OCI-LY1 (cell line): ENCODE results near the gene IP6K3.

Experiments used
- H2AFZ ChIP-seq: fragments of 200-600 bp; sonication (generic), shearing (Covaris generic); 2 replicates; pipeline ENCODE4 v1.6.0; 2014; ENCODE audit warnings: antibody characterized with exemption, mild to moderate bottlenecking, low read length
- H3F3A ChIP-seq: fragments of 200-600 bp; sonication (generic), shearing (Covaris generic); 2 replicates; pipeline ENCODE4 v1.6.0; 2014; ENCODE audit warnings: mild to moderate bottlenecking, antibody characterized with exemption, low read length, moderate library complexity; ENCODE audit not compliant: insufficient read depth
- H3K27ac ChIP-seq: fragments of 200-600 bp; sonication (generic); 2 replicates; pipeline ENCODE4 v1.5.1; 2014; ENCODE audit warnings: low read length, mixed run types, mild to moderate bottlenecking, low read depth; ENCODE audit not compliant: poor library complexity, severe bottlenecking
- H3K27me3 ChIP-seq: fragments of 200-600 bp; sonication (generic); 2 replicates; pipeline ENCODE4 v1.6.0; 2014; ENCODE audit warnings: antibody characterized with exemption, mild to moderate bottlenecking, low read length, moderate library complexity; ENCODE audit not compliant: insufficient read depth
- H3K36me3 ChIP-seq: fragments of 200-600 bp; sonication (generic); 2 replicates; pipeline ENCODE4 v1.6.1; 2014; ENCODE audit warnings: mild to moderate bottlenecking, antibody characterized with exemption, low read length, moderate library complexity, mixed read lengths; ENCODE audit not compliant: insufficient read depth
- H3K4me1 ChIP-seq: fragments of 200-600 bp; sonication (generic); 2 replicates; pipeline ENCODE4 v1.5.1; 2014; ENCODE audit warnings: mild to moderate bottlenecking, low read length, moderate library complexity; ENCODE audit not compliant: insufficient read depth, severe bottlenecking
- H3K4me2 ChIP-seq: fragments of 200-600 bp; sonication (generic), shearing (Covaris generic); 2 replicates; pipeline ENCODE4 v1.6.1; 2014; ENCODE audit warnings: low read length
- H3K4me3 ChIP-seq: fragments of 200-600 bp; sonication (generic); 2 replicates; pipeline ENCODE4 v1.5.1; 2014; ENCODE audit warnings: low read length, low read depth, mild to moderate bottlenecking, mixed read lengths; ENCODE audit not compliant: poor library complexity, severe bottlenecking
- H3K79me2 ChIP-seq: fragments of 200-600 bp; shearing (Covaris generic); 2 replicates; pipeline ENCODE4 v1.6.1; 2016; ENCODE audit warnings: mixed run types, low read length, mixed read lengths; ENCODE audit not compliant: insufficient read depth
- H3K9ac ChIP-seq: fragments of 200-600 bp; sonication (generic), shearing (Covaris generic); 2 replicates; pipeline ENCODE4 v1.6.1; 2014; ENCODE audit warnings: mild to moderate bottlenecking, low read length, mixed read lengths
- H3K9me2 ChIP-seq: fragments of 200-600 bp; sonication (generic), shearing (Covaris generic); 2 replicates; pipeline ENCODE4 v1.6.1; 2014; ENCODE audit warnings: low read depth, mild to moderate bottlenecking, low read length, mixed read lengths
- H3K9me3 ChIP-seq: fragments of 200-600 bp; shearing (Covaris generic); 2 replicates; pipeline ENCODE4 v1.6.1; 2014; ENCODE audit warnings: low read length, mixed read lengths
- H4K20me1 ChIP-seq: fragments of 200-600 bp; sonication (generic), shearing (Covaris generic); 2 replicates; pipeline ENCODE4 v1.6.0; 2016; ENCODE audit warnings: mild to moderate bottlenecking, low read length; ENCODE audit not compliant: insufficient read depth
- CTCF ChIP-seq: fragments of 200-600 bp; sonication (generic), shearing (Covaris generic); IDR thresholded peaks from 2 replicates; pipeline ENCODE4 v1.5.1; 2017; ENCODE audit warnings: mild to moderate bottlenecking, antibody characterized with exemption, low read length, moderate library complexity, mixed read lengths
- EZH2 ChIP-seq: fragments of 200-600 bp; sonication (generic), shearing (Covaris generic); IDR thresholded peaks from 2 replicates; pipeline ENCODE4 v1.8.0; 2017; ENCODE audit warnings: borderline replicate concordance, mixed run types, mild to moderate bottlenecking, antibody characterized with exemption, low read length, moderate library complexity, mixed read lengths

The IP6K3 gene

GRCh38 chr6:33716890-33717632 is 29.6 kb downstream of the IP6K3 start:
- Histone ChIP-seq H3F3A (no peaks in the 10 kb centered on the region), H3K4me1 (peaks cover 2% of the 10 kb centered on the region), H3K4me3 (no peak overlapping the region), H3K27ac (no peak overlapping the region), H3K79me2 (no peaks in the 10 kb centered on the region), H3K9me3 (no peaks in the 10 kb centered on the region), H3K9me2 (no peaks in the 10 kb centered on the region), H4K20me1 (no peaks in the 10 kb centered on the region), H2AFZ (no peak overlapping the region), H3K27me3 (no peaks in the 10 kb centered on the region), H3K36me3 (no peaks in the 10 kb centered on the region), H3K9ac (no peak overlapping the region), H3K4me2 (no peak overlapping the region)
- TF ChIP-seq EZH2 (no peak), CTCF (no peak)

DNA sequence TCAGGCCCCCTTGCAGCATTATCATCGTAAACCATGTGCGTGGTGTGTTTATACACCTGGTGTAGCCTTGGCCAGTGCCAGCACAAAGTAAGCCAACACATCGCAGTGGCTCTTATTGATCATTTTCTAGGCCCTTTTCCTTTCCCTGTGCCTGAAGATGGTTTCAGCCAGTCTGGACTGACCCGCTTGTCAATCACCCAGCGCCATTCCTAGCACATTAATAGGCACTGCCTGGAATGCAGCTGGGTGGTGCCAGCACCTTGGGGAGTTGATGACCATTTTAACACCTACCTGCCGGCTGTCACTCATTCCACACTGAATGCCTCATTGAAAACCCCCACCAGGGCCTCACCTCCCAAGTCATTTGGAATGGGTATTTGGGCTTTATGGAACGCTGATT is 30.3 kb downstream of the IP6K3 start:
- no peak overlapping the region for H2AFZ ChIP-seq
- H3K4me2 ChIP-seq, result no peak overlapping the region
- H4K20me1 ChIP-seq, result no peaks in the 10 kb centered on the region
- no peaks in the 10 kb centered on the region for H3K36me3 ChIP-seq
- no peaks in the 10 kb centered on the region for H3K9me3 ChIP-seq
- no peak overlapping the region for H3K4me3 ChIP-seq
- TF ChIP-seq EZH2, result no peak
- TF ChIP-seq CTCF, result no peak
- H3K9me2 ChIP-seq, result no peaks in the 10 kb centered on the region
- H3K27me3 ChIP-seq, result no peaks in the 10 kb centered on the region
- peaks cover 6% of the 10 kb centered on the region for H3K4me1 ChIP-seq
- no peak overlapping the region for H3K9ac ChIP-seq
- H3K79me2 ChIP-seq, result no peaks in the 10 kb centered on the region
- no peaks in the 10 kb centered on the region for H3F3A ChIP-seq
- H3K27ac ChIP-seq, result no peak overlapping the region

DNA sequence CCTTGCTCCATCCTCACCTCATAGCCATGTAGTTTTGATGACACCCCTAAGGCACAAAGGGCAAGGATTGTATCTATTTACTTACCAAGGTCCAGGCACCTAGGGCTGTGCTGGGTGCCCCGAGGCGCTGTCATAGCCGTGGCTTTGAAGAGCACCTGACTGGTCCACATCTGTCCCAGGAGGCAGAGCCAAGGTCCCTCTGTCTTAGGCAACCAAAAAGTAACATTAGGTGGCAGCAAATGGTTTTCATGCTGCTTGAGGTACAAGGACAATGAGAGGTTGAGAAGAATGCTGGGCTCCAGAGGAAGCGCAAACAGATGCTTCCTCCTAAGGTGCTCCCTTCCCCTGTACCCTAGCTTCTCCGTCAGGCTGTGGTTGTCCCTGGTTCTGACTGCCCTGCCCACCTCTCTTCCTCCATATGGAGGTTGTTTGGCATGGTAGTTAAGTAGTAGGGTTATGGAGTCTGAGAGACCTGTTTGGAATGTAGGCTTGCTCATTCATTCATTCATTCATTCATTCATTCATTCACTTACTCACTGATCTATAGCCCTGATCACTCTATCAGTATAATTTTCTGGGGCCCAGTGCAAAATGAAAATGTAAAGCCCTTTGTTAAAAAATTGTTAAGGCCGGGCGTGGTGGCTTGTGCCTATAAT is 32.2 kb downstream of the IP6K3 start:
- no peaks in the 10 kb centered on the region for H3K27me3 ChIP-seq
- no peak overlapping the region for H3K4me3 ChIP-seq
- no peak overlapping the region for H2AFZ ChIP-seq
- no peaks in the 10 kb centered on the region for H3F3A ChIP-seq
- H3K36me3 ChIP-seq, result peaks cover 13% of the 10 kb centered on the region
- 0 out of 2 replicates have a peak, but pooled peaks cover 2% of the 10 kb centered on the region for H3K79me2 ChIP-seq
- no peak for TF ChIP-seq CTCF
- no peak for TF ChIP-seq EZH2
- no peak overlapping the region for H3K9ac ChIP-seq
- no peak overlapping the region for H3K27ac ChIP-seq
- no peak overlapping the region for H3K4me2 ChIP-seq
- no peaks in the 10 kb centered on the region for H4K20me1 ChIP-seq
- no peaks in the 10 kb centered on the region for H3K9me2 ChIP-seq
- H3K9me3 ChIP-seq, result no peaks in the 10 kb centered on the region
- peaks cover 22% of the 10 kb centered on the region for H3K4me1 ChIP-seq
